Common myeloid progenitor, CD34-positive (primary cell): ENCODE results near the gene CNOT4.

ENCODE experiments used
- CTCF ChIA-PET: fragments of 350-600 bp; sonication (Branson Sonifier 250); formaldehyde crosslinking; loops from one replicate; lab custom pipeline; 2021; ENCODE audit warnings: antibody characterized with exemption; lab: Charles Lee
- POLR2A ChIA-PET: fragments of 350-600 bp; sonication (Branson Sonifier 250); formaldehyde crosslinking; loops from one replicate; lab custom pipeline; 2021; ENCODE audit warnings: antibody characterized with exemption; lab: Charles Lee
- DNase-seq, 3 donors: peaks; one replicate each; pipeline versions ENCODE4 v3.0.0 to v3.0.0-alpha.2; 2013
- H3K27ac ChIP-seq, 2 experiments: 1 replicate in 1 of 2; 2 replicates in 1 of 2; pipeline ENCODE4 v1.7.0; 2013; ENCODE audit warnings: inconsistent platforms in 2 of 2, low read length in 2 of 2, mild to moderate bottlenecking in 2 of 2, low read depth in 1 of 2, moderate library complexity in 1 of 2; ENCODE audit not compliant: severe bottlenecking in 2 of 2, insufficient read depth in 1 of 2, poor library complexity in 1 of 2
- H3K27me3 ChIP-seq, 5 experiments: replicated peaks in 2 of 5; 1 replicate in 3 of 5; 2 replicates in 2 of 5; pipeline versions ENCODE4 v1.6.1 to v1.7.0; 2013; ENCODE audit warnings: low read length in 4 of 5, mild to moderate bottlenecking in 2 of 5, moderate library complexity in 2 of 5, inconsistent platforms in 1 of 5; ENCODE audit not compliant: insufficient read depth in 5 of 5, control insufficient read depth in 4 of 5
- H3K36me3 ChIP-seq, 4 experiments: 1 replicate in 2 of 4; 2 replicates in 2 of 4; pipeline versions ENCODE4 v1.6.1 to v1.7.0; 2013; ENCODE audit warnings: low read length in 3 of 4, control low read depth in 1 of 4, mild to moderate bottlenecking in 1 of 4; ENCODE audit not compliant: control insufficient read depth in 4 of 4, insufficient read depth in 4 of 4
- H3K4me1 ChIP-seq, 4 experiments: 1 replicate in 3 of 4; 2 replicates in 1 of 4; pipeline versions ENCODE4 v1.6.1 to v1.7.1; 2013; ENCODE audit warnings: low read length in 3 of 4, mild to moderate bottlenecking in 3 of 4, control low read depth in 1 of 4, inconsistent platforms in 1 of 4, moderate library complexity in 1 of 4; ENCODE audit not compliant: control insufficient read depth in 4 of 4, insufficient read depth in 4 of 4; ENCODE audit errors: control extremely low read depth in 1 of 4
- H3K4me3 ChIP-seq, 7 experiments: 1 replicate in 4 of 7; 2 replicates in 3 of 7; pipeline versions ENCODE4 v1.5.1 to v1.7.0; 2013; ENCODE audit warnings: mild to moderate bottlenecking in 7 of 7, low read length in 6 of 7, moderate library complexity in 6 of 7, inconsistent platforms in 2 of 7, low read depth in 2 of 7, control low read depth in 1 of 7; ENCODE audit not compliant: insufficient read depth in 4 of 7, control insufficient read depth in 1 of 7; ENCODE audit errors: extremely low read depth in 1 of 7
- H3K9me3 ChIP-seq, 5 experiments: 1 replicate in 4 of 5; 2 replicates in 1 of 5; pipeline versions ENCODE4 v1.6.1 to v1.7.1; 2013; ENCODE audit warnings: low read length in 4 of 5, mild to moderate bottlenecking in 2 of 5, inconsistent platforms in 1 of 5, low read depth in 1 of 5, moderate library complexity in 1 of 5; ENCODE audit not compliant: control insufficient read depth in 4 of 5, insufficient read depth in 2 of 5; ENCODE audit errors: control extremely low read depth in 1 of 5
- WGBS: methylation state at CpG from one replicate; pipeline ENCODE4 v1.1.5; 2013; ENCODE audit not compliant: insufficient coverage; 5-methylcytosine and 5-hydroxymethylcytosine counted together

Gene CNOT4

GRCh38 chr7:135397689-135398088 lies 112.2 kb downstream of the CNOT4 start:
- no peaks in the 10 kb centered on the region for H3K27me3 ChIP-seq
- peaks cover 10 to 26% (median 16%) of the 10 kb centered on the region in 4 experiments for H3K36me3 ChIP-seq
- POLR2A ChIA-PET: no interaction called here
- no peaks in the 10 kb centered on the region for H3K9me3 ChIP-seq
- no peak overlapping the region for H3K4me3 ChIP-seq
- DNase-seq: no peak
- CTCF ChIA-PET: interaction anchor here (0.7 kb wide), 1 partner anchor 1099 kb away, joined by 3 read pairs; no protein-coding TSS in a partner anchor
- no peaks in the 10 kb centered on the region for H3K4me1 ChIP-seq
- H3K27ac ChIP-seq: no peak overlapping the region

- ChIA-PET CTCF (no interaction called here), POLR2A (no interaction called here)
- no peak for DNase-seq
- Histone ChIP-seq H3K36me3 (peaks cover 10 to 33% (median 17%) of the 10 kb centered on the region in 4 experiments), H3K4me1 (no peaks in the 10 kb centered on the region), H3K9me3 (no peaks in the 10 kb centered on the region), H3K27ac (no peak overlapping the region), H3K4me3 (no peak overlapping the region), H3K27me3 (no peaks in the 10 kb centered on the region)
- 100% methylated on average over 3 of the region's 4 CpGs for WGBS
Observed at GRCh38 chr7:135392701-135393100, 117.2 kb downstream of the CNOT4 start.

- ChIA-PET POLR2A (no interaction called here), CTCF (no interaction called here)
- H3K4me1 ChIP-seq: no peaks in the 10 kb centered on the region
- no CpG with 5 or more reads among the region's 3 CpGs for WGBS
- no peak for DNase-seq
- H3K27me3 ChIP-seq: no peaks in the 10 kb centered on the region
- no peak overlapping the region for H3K27ac ChIP-seq
- H3K36me3 ChIP-seq: peaks cover 10 to 33% (median 17%) of the 10 kb centered on the region in 4 experiments
- H3K9me3 ChIP-seq: no peaks in the 10 kb centered on the region
- H3K4me3 ChIP-seq: no peak overlapping the region
Observed at GRCh38 chr7:135391514-135391913, 118.4 kb downstream of the CNOT4 start.

GRCh38 chr7:135390829-135391228 lies 119.1 kb downstream of the CNOT4 start:
- ChIA-PET POLR2A (no interaction called here), CTCF (no interaction called here)
- H3K9me3 ChIP-seq: no peaks in the 10 kb centered on the region
- H3K36me3 ChIP-seq: peaks cover 10 to 33% (median 17%) of the 10 kb centered on the region in 4 experiments
- no peak for DNase-seq
- H3K27ac ChIP-seq: no peak overlapping the region
- H3K27me3 ChIP-seq: no peaks in the 10 kb centered on the region
- H3K4me1 ChIP-seq: no peaks in the 10 kb centered on the region
- no peak overlapping the region for H3K4me3 ChIP-seq

- no peaks in the 10 kb centered on the region for H3K27me3 ChIP-seq
- ChIA-PET POLR2A (no interaction called here), CTCF (no interaction called here)
- no peaks in the 10 kb centered on the region for H3K9me3 ChIP-seq
- H3K36me3 ChIP-seq: peaks cover 6 to 25% (median 11%) of the 10 kb centered on the region in 4 experiments
- no peak overlapping the region for H3K27ac ChIP-seq
- DNase-seq: no peak
- WGBS: 100% methylated on average over 2 of the region's 3 CpGs
- H3K4me1 ChIP-seq: no peaks in the 10 kb centered on the region
- no peak overlapping the region for H3K4me3 ChIP-seq
Observed at GRCh38 chr7:135389971-135390370, 119.9 kb downstream of the CNOT4 start.

- Histone ChIP-seq H3K27me3 (no peaks in the 10 kb centered on the region), H3K36me3 (peaks cover 0 to 14% (median 4%) of the 10 kb centered on the region in 4 experiments), H3K4me1 (no peaks in the 10 kb centered on the region), H3K4me3 (no peak overlapping the region), H3K9me3 (no peaks in the 10 kb centered on the region), H3K27ac (no peak overlapping the region)
- WGBS: no CpG with 5 or more reads among the region's 3 CpGs
- CTCF ChIA-PET: no interaction called here
- DNase-seq: no peak
- POLR2A ChIA-PET: no interaction called here
Observed at GRCh38 chr7:135388616-135389015, 121.3 kb downstream of the CNOT4 start.

GRCh38 chr7:135386776-135387175 lies 123.1 kb downstream of the CNOT4 start:
- Histone ChIP-seq H3K36me3 (peaks cover 2 to 5% (median 4%) of the 10 kb centered on the region in 4 experiments), H3K4me3 (no peak overlapping the region), H3K4me1 (no peaks in the 10 kb centered on the region), H3K27ac (no peak overlapping the region), H3K9me3 (no peaks in the 10 kb centered on the region), H3K27me3 (no peaks in the 10 kb centered on the region)
- no peak for DNase-seq
- ChIA-PET POLR2A (no interaction called here), CTCF (interaction anchor here (1.1 kb wide), 1 partner anchor 10 kb away, joined by 3 read pairs; no protein-coding TSS in a partner anchor)
- 92% methylated on average over 2 of the region's 2 CpGs for WGBS
